Gastrocnemius medialis (tissue), 4 donors: ENCODE data around the gene HSD17B14.

Experiments used
- CTCF ChIP-seq, 5 experiments: fragments of 450-650 bp in 3 of 5; fragments of 200-600 bp in 2 of 5; sonication (generic) in 2 of 5; IDR thresholded peaks in 4 of 5; conservative IDR thresholded peaks in 1 of 5; 1 replicate in 4 of 5; 2 replicates in 1 of 5; pipeline ENCODE4 v1.5.1; 2016 to 2019; ENCODE audit warnings: antibody characterized with exemption in 5 of 5, mild to moderate bottlenecking in 3 of 5, moderate library complexity in 3 of 5
- POLR2A ChIP-seq, 2 donors: fragments of 450-650 bp; IDR thresholded peaks; one replicate each; pipeline ENCODE4 v1.6.1; 2017; ENCODE audit warnings: antibody characterized with exemption in 2 of 2, mild to moderate bottlenecking in 2 of 2, moderate library complexity in 2 of 2

- TF ChIP-seq CTCF (IDR thresholded peaks at IDR 0.05 in 4 of 5, conservative IDR thresholded peaks at IDR 0.05 in 1 of 5) (no peak), POLR2A (IDR thresholded peaks at IDR 0.05) (no peak)
These were observed 37.4 kb upstream of the HSD17B14 start for GRCh38 chr19:48873476-48874302.
